NCI-H1105 (cell line): Measurements from ENCODE around the gene EPHA8.

ENCODE experiments used
- DNase-seq: peaks from one replicate; lab custom pipeline; 2025; lab: John Stamatoyannopoulos, UW

Gene EPHA8

DNA sequence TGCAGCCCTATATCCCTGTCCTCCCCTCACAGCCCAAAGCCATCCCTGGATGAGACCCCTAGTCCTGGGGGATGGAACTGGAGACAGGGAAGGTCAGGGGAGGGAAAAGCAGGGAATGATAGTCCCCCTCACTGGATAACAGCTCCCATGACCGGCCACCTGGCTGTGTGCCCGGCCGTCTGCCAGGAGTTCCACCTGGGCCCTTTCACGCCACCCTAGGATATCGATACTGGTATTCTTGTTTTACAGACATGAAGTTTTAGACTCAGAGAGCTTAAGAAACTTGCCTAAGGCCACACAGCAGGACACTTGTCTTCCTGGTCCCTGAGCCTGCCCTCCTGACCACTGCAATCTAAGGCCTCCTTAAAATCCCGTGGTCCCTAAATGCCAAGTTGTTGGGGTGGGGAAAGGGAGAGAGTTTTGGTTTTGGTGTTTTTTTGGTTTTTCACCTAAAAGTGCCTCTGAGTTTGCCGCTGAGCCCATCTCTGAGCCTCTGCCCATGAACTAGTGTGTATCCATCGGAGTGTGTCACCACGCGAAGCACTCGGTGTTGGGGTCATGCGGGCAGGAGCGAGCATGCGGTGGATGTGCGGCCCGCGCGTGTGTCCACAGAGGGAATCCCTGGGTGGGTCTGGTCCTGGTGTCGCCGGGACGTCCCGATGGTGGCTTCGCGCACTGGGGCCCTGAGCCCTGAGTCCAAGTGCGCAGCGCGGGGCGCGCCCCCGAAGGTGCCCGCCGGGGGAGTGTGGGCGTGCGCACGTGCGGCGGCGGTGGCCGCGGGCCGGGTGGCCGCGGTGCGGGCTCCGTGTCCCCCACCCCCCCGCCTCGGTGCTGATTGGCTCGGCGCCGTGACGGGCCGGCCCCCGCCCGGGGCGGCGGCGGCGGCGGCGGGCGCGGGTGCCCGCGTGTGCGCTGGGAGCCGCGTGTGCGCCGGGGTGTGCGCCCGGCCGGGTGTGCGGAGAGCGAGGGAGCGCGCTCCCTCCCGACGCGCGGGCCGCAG is at the start of gene EPHA8:
TSS of gene EPHA8 (plus strand) at position 906 of the 1,000 bp plus-strand sequence. CDS start 147 bp downstream, outside the sequence.
- peak; percentile 9 for DNase-seq

DNA sequence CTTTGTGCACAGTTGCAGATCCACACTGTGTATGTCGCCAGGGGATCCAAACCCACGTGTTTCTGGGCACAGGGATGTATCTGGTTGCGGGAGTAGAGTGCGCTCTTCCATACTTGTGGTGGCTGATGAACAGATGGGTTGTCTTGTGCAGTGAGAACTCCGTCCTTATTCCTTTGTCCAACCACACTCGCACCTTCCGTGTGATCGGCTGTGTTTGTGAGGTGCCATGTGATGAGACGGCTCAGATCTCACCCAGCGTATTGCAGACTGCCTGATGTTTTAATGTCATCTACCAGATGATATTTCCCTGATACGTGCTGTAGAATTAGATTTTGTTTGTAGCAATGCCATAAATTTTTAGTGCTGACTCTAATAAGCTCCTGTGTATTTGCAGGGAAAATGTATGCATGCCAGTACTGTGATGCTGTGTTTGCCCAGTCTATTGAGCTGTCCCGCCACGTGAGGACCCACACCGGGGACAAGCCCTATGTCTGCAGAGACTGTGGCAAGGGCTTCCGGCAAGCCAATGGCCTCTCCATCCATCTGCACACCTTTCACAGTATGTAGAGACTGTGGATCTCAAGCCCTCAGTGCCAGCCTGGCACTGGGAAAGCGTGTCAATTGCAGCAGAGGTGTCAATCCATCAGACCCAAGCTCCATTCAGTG is 46.2 kb upstream of the EPHA8 start:
- DNase-seq: no peak

DNA sequence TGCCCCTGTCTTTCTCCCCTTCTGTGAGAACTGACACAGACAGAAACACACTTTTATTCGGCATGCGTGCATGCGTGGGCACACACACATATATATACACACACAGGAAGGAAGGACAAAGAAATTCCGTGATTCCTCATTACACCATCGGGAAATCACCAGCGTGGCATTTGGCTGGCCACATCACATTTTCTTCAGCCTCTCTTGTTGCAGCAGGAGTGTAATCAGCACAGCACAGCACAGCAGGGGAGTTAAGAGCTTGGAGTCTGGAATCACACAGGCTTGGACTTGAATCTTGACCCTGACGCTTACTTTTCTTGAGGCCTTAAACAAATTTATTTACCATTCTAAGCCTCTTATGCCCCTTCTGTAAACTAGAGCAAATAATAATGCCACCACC is 45.3 kb upstream of the EPHA8 start:
- DNase-seq: no peak

DNA sequence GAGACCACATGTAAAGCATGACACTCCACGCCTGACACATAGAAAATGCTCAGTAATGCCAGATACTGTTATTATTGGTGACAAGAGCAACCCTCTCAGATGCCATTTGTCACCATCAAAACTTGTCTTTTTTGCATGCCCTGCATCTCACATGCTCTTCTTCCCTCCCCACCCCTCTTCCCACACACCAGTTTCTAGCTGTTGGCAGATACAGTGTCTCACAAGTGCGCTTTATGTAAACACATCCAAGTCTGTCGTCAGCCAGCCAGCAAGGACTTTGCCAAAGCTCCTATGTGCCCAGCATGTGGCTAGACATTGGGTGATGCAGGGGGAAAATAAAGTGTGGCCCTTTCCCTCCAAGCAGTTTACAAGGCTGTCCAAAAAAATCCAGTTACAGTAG is 44.9 kb upstream of the EPHA8 start:
- DNase-seq: peak; percentile 10

DNA sequence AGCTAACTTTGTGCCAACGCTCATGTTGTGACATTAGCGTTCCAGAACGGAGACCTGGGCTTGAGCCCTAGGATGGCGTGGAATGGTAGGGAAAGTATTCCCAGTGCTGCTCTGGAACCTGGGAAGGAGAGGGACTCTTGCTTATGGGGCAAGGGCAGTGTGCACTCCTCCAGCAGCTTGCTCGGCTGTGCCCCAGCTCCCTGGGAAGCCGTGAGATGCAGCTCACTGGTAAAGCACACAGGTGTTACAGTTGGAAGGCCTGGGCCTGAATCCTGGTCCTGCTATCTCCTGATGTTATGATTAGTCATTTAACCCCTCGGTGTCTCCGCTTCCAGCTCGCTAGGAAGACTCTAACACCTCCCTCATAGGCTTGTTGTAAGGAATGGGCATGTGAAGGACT is 42.4 kb upstream of the EPHA8 start:
- DNase-seq: no peak

DNA sequence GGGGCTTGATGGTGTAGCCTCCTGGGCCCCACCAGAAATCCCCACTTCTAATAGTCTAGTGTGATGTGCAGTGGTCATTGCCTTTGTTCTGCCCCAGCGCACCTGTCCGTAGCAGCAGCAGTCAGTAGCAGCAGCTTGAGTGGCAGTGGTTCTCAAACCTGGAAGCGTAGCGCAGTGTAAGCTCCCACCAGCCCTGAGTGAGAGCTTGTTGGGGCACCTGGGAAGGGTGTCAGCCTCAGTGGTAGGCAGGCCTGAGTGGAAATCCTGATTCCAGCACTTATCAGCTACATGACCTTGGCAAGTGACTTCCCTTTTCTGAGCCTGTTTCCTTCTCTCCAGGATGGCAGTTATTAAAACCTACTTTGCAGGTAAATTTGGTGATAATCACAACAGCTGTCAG is 41.6 kb upstream of the EPHA8 start:
- DNase-seq: no peak

DNA sequence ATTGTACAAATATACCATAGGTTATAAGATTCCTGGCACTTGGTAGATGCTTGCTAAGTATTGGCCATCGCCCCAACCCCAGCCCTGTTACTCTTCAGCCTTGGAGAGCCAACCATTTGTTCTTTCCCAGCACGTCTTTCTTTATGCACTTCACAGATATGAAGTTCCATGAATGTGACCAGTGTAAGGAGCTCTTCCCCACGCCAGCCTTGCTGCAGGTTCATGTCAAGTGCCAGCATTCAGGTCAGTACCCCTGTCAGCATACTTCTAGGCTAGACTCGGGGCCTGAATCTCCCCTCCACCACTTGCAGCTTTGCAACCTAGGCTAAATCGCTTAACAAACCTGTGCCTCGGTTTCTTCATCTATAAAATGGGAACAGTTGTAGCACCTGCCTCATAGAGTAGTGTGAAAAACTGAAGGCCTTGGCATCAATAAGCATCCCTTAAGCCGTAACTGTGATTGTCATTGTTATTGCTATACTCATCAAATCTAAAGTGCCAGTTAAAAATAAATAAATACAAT is 41.0 kb upstream of the EPHA8 start:
- DNase-seq: no peak

DNA sequence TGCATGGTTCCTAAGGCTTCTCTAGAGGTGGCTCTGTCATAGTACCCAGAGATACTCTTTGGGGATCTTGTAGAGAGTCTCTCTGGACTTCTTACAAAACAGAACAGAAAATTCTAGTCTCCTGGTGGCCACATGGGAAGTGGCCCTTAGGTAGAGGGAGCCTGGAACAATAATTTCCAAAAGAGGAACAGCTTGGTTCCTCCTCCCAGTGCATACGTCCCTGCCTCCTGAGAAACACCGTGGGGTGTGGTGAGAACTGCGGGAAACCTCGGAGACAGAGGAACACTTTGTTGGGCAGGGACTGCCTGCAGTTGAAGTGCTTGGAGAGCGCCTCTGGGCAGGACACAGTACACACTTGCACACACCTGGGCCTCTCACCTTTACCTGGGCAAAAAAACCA is 38.8 kb upstream of the EPHA8 start:
- no peak for DNase-seq

DNA sequence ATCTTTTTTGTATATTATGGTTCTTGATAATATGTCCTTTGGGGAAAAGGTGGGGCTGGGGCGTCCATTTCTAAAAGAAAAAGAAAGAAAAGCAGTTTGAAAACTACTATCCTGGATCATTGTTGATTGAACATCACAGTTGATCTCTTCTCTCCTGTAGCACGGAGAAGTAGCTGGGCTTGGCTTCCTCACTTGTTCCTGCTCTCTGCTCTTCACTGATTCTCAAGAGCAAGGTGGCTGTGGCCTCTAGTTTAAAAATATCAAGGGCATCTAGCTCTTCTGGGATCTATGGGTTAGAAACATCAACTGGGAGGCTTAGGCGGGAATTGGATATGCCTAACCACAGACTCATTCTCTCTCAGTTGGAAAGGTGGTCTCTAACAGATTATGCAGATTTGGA is 38.1 kb upstream of the EPHA8 start:
- no peak for DNase-seq

DNA sequence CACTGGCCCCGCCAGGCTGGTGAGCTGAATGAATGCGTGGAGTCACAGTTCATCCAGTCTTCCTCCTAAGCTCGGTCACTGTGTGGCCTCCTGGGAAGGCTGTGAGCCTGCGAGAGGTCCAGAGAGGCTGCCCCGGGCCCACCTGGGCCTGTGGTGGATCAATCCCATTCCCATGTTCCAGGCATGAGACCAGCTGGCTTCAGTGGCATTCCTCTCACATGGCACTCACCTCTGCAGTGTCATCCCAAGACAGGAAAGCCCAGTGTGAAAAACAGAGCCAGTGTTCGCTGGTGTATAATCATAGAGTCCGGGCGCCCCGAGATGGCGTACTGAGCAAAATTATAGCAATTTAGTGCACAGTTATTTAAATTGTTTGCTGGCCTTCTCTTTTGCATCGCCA is 37.6 kb upstream of the EPHA8 start:
- DNase-seq: no peak

DNA sequence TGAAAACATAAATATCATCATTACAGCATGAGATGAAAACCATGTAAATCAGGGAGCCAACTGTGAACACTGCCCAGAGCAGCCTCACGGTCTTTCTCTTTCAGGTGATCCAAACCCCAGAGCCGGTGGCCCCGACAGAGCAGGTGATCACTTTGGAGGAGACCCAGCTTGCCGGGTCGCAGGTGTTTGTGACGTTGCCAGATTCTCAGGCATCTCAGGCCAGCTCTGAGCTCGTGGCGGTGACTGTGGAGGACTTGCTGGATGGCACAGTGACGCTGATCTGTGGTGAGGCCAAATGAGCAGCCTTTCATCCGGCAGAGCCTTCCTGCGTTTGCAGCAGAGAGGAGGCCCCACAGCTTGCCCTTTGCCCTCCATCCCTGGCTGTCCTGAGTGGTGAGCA is 37.2 kb upstream of the EPHA8 start:
- peak; percentile 25 for DNase-seq

DNA sequence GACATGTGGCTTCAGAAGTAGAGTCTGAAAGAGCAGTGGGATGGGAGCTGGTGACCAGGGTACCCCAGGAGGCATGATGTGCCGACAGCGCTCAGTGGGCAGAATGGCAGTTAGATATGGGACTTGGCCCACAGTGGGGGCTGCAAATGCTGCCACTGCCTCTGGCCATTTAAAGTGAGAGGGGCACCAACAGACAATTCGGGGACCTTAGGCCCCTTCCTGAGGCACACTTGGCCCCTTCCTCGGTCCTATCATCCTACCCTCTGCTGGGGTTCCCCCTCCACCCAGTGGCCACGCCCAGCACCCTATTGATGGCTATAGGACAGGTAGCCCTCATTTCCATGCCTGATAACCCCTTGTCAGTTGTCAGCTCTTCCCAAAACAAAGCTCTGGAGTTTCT is 36.6 kb upstream of the EPHA8 start:
- no peak for DNase-seq

DNA sequence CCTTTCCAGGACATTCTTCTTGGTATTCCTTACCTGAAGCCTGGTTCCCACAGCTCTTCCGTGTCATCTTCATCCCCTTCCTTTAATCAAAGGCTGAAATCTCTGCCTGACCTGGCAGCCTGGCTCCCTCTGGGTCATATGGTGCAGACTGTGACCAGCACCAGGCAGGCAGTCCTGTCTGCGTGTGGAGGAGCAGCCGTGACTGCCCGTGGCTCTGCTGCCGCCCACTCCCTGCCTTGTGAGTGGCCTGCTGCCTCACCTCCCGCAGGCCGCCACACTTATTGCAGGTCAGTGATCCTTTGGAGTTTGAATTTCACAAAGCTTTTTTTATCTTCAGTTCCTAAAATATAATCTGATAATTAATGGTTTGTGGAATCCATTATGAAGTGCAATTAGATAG is 36.2 kb upstream of the EPHA8 start:
- no peak for DNase-seq

DNA sequence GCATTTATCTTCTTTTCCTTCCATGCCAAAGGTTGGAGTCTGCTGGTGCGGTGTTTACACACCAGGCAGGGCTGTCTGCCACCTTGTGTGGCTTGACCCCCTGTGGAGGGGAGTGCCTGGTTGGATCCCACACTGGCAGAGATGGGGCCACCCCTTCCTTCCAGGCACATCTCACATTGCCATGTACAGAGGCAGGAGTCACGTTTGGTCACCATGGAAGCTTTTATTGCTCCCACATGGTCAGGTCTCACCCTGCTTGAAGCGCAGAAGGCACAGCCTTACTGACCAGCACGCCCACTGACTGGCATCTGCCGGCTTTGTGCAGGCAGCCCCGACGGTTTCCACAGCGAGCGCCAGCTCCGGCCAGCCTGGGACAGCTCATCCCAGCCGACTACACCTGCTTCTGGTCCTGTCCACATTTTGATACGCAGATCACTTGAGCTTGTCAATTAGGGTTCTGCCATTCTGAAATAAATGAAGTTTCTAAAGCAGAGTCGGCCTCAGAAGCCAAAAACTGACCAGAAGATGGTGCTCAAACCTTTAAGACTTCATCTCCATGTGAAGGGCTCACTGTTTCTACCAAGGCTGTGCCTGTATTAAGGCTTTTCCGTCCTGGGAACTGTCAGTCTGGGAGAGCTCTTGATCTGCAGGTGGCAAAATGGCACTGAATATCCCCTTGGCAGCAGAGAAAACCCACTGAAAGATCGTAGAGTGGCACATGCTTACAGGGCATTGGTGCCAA is 35.6 kb upstream of the EPHA8 start:
- DNase-seq: no peak

DNA sequence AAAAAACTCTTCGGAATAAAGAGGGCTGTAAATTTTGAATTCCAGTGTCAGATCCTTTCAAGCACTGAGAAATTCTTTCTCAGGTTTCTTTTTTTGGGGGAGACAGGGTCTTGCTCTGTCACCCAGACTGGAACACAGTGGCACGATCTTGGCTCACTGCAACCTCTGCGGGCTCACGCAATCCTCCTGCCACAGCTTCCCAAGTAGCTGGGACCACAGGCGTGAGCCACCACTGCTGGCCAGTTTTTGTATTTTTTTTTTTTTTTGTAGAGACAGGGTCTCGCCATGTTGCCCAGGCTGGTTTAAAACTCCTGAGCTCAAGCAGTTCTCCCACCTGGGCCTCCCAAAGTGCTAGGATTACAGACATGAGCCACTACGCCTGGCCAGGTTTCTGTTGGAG is 34.8 kb upstream of the EPHA8 start:
- DNase-seq: no peak

DNA sequence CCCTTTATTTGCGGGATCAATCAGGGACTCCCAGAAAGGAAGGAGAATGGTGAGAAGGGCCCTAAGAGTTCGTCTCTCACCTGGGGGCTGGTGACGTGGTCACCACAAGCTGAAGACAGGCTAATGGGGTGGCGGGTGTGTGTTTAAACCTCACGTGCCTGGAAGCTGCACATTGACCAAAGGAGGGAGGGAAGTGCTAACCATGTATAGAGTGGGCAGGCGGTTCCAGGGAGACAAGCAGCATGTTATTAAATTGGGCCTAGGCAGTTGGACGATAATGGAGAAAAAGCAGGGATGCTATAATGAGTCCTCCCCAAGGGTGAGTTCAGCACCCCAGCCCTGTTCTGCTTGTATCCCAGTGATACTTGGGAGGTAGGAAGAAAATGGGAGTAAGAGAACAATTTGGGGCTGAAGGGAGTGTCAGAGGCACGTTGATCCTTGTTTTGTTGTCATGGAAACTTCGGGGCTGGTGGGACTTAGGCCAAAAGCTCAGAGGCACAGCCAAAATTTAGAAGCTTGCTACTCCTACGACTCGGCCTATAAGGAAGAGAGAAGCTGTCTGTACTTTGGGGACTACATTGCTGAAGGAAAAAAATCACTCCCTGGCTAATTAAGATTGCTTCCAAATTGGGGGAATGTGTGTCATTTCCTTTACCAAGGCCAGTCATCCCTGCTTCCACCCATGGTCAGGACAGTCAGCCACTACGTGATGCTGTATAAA is 33.2 kb upstream of the EPHA8 start:
- no peak for DNase-seq

DNA sequence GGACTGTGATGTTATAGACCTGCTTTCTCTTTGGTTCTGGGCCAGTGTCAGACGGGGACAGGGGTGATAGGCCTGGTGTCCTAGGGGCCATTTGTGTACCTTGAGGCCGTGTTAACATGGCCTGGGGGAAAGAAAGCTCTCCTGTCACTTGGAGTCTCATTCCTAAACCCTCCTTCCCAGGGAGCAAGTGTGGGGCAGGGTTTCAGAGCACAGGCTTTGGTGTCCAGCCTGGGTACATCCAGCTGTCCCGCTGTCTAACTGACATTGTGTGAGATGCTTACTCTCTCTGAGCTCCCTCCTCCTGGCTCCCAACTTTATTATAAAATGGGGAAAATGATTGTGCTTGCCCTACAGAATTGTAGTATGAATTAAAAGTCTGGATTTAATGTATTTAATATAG is 32.6 kb upstream of the EPHA8 start:
- no peak for DNase-seq

DNA sequence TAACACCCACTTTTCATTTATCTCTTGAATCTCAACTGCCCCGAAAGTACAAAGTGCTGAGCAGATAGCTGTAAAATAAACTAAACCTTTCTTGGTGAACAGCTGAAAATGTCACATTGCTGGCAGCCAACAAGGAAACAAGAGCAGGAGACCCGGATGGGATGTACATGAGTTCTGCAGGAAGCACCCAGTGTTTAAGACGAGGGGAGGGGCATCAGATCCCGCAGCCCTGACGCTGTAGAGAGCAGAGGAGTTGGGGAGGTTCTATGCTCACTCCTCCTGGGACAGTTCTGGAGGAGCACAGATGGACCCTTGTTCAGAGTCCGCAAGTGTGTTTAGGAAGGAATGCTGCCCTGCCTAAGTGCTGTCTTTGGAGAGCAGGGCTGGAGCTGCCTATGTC is 32.0 kb upstream of the EPHA8 start:
- DNase-seq: no peak

DNA sequence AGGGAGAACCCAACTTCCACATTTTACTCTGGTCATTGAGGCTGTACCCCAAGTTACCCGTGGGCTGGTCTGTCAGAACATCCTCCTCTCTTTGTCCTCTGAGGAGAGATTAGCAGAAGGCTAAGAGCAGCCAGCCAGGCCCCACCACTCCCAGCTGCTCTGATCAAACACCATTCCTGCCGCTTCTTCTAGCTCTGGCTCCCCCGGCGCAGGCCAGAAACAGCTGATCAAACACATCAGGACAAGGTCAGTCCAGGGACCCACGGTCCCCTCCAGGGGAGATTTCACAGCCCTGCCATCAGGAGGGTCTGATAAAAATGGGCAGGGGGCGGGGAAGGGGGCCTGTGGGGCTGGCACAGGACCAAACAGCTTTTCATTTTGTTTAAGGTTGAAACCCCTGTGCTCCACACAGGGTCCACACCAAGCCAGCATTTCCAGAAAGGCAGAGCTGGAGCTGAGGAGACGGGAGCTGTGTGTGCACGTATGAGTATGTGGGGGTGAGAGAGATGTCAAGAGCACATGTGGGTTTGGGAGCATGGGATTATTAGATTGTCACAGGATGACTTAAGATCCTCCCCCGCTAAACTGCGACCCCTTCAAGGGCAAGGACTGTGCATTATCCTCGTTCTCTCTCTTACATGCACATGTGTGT is 29.9 kb upstream of the EPHA8 start:
- DNase-seq: no peak

DNA sequence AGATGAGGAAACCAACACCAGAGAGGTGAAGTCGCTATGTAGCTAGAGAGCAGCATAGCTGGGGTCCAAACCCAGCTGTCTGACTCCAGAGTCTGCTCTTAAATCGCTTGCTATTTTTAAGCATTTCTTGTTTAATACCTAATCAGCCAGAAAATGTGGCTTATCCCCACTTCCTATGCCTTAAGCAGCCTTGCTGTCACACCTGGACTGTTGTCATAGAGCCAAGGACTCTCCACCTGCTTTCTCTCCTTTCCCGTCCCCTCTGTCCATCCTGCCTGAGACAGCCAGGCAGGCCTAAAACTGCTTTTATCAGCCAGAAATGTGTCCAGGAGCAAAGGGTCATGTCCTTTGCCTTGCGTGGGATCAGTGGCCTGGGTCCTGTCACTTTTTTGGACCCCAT is 28.3 kb upstream of the EPHA8 start:
- no peak for DNase-seq

DNA sequence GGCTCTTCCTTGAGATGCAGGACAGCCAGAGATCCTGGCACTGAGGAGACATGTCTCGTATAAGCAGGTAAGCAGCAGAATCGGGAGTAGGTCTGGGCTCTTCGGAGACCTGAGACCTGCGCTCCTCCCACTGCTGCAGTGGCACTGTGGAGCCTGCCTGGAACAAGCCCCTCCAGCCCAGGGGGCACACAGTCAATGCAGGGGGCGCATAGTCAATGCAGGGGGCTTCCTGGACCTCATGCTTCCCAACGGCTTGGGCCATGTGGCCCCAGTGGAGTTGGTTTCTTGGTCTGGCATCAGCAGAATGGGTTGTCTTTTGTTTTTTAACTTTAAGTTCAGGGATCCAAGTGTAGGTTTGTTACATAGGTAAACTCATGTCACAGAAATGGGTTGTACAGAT is 27.9 kb upstream of the EPHA8 start:
- DNase-seq: no peak
